MM.1S (cell line): ENCODE data around the gene ZBTB5.

Experiments used
- DNase-seq: peaks from one replicate; pipeline ENCODE4 v3.0.0-alpha.2; 2015
- H2AFZ ChIP-seq: fragments of 300-600 bp; sonication (generic); 2 replicates; pipeline ENCODE4 v1.6.0; 2016; ENCODE audit warnings: antibody characterized with exemption, low read length
- H3F3A ChIP-seq: fragments of 300-600 bp; sonication (generic); 2 replicates; pipeline ENCODE4 v1.6.1; 2016; ENCODE audit warnings: mild to moderate bottlenecking, antibody characterized with exemption, low read length, moderate library complexity, mixed read lengths; ENCODE audit not compliant: insufficient read depth
- H3K27ac ChIP-seq: fragments of 300-600 bp; sonication (generic); 2 replicates; pipeline ENCODE4 v1.5.1; 2016; ENCODE audit warnings: mild to moderate bottlenecking, low read length
- H3K27me3 ChIP-seq: fragments of 300-600 bp; sonication (generic); replicated peaks from 2 replicates; pipeline ENCODE4 v1.6.0; 2016; ENCODE audit warnings: low read length; ENCODE audit not compliant: insufficient read depth
- H3K36me3 ChIP-seq: fragments of 300-600 bp; sonication (generic); replicated peaks from 2 replicates; pipeline ENCODE4 v1.6.1; 2016; ENCODE audit warnings: mild to moderate bottlenecking, low read length, mixed read lengths; ENCODE audit not compliant: insufficient read depth
- H3K4me1 ChIP-seq: fragments of 300-600 bp; sonication (generic); 2 replicates; pipeline ENCODE4 v1.6.1; 2016; ENCODE audit warnings: low read length, mixed read lengths
- H3K4me2 ChIP-seq: fragments of 300-600 bp; sonication (generic); 2 replicates; pipeline ENCODE4 v1.6.0; 2016; ENCODE audit warnings: low read depth, low read length
- H3K4me3 ChIP-seq: fragments of 300-600 bp; sonication (generic); 2 replicates; pipeline ENCODE4 v1.5.1; 2016; ENCODE audit warnings: low read length, mixed read lengths
- H3K79me2 ChIP-seq: fragments of 300-600 bp; sonication (generic); 2 replicates; pipeline ENCODE4 v1.6.1; 2016; ENCODE audit warnings: mixed run types, low read length, mixed read lengths
- H3K9ac ChIP-seq: fragments of 300-600 bp; sonication (generic); 2 replicates; pipeline ENCODE4 v1.6.1; 2016; ENCODE audit warnings: low read length, mixed read lengths
- H3K9me2 ChIP-seq: fragments of 300-600 bp; sonication (generic); replicated peaks from 2 replicates; pipeline ENCODE4 v1.6.1; 2016; ENCODE audit warnings: mild to moderate bottlenecking, low read length, mixed read lengths; ENCODE audit not compliant: insufficient read depth
- H3K9me3 ChIP-seq: fragments of 300-600 bp; sonication (generic); replicated peaks from 2 replicates; pipeline ENCODE4 v1.6.1; 2016; ENCODE audit warnings: mild to moderate bottlenecking, low read length, mixed read lengths; ENCODE audit not compliant: insufficient read depth
- H4K20me1 ChIP-seq: fragments of 300-600 bp; sonication (generic); 2 replicates; pipeline ENCODE4 v1.6.1; 2016; ENCODE audit warnings: mild to moderate bottlenecking, low read length, moderate library complexity, mixed read lengths; ENCODE audit not compliant: insufficient read depth
- EZH2 ChIP-seq: fragments of 300-600 bp; sonication (generic); optimal IDR thresholded peaks from 2 replicates; pipeline ENCODE3; 2017; ENCODE audit warnings: low read depth, mild to moderate bottlenecking, antibody characterized with exemption, low read length, mixed read lengths
- EZH2phosphoT487 ChIP-seq: fragments of 300-600 bp; sonication (generic); IDR thresholded peaks from 2 replicates; pipeline ENCODE4 v1.6.1; 2018; ENCODE audit warnings: antibody characterized with exemption, low read length
- TF ChIP-seq, protein P1 (sequence below): fragments of 300-600 bp; sonication (generic); IDR thresholded peaks from 2 replicates; pipeline ENCODE4 v1.5.1; 2016; ENCODE audit warnings: antibody characterized with exemption, low read length, mixed read lengths

Gene ZBTB5

DNA sequence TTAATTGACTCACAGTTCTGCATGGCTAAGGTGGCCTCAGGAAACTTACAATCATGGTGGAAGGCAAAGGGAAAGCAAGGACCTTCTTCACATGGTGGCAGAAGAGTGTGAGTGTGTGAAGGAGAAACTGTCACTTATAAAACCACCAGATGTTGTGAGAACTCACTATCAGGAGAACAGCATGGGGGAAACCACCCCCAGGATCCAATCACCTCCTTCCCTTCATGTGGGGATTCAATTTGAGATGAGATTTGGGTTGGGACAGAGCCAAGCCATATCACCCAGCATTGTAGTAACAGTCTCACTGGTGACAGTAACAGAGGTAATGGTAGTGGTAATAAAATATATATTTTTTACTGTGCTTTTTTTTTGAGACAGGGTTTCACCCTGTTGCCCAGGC lies 18.1 kb downstream of the ZBTB5 start:
- no peak overlapping the region for H3K9ac ChIP-seq
- no peaks in the 10 kb centered on the region for H3K9me3 ChIP-seq
- H3K4me3 ChIP-seq, result no peak overlapping the region
- H4K20me1 ChIP-seq, result no peaks in the 10 kb centered on the region
- H3K4me2 ChIP-seq, result no peak overlapping the region
- TF ChIP-seq EZH2phosphoT487, result no peak
- TF ChIP-seq EZH2, result no peak
- TF ChIP-seq, protein P1, sequence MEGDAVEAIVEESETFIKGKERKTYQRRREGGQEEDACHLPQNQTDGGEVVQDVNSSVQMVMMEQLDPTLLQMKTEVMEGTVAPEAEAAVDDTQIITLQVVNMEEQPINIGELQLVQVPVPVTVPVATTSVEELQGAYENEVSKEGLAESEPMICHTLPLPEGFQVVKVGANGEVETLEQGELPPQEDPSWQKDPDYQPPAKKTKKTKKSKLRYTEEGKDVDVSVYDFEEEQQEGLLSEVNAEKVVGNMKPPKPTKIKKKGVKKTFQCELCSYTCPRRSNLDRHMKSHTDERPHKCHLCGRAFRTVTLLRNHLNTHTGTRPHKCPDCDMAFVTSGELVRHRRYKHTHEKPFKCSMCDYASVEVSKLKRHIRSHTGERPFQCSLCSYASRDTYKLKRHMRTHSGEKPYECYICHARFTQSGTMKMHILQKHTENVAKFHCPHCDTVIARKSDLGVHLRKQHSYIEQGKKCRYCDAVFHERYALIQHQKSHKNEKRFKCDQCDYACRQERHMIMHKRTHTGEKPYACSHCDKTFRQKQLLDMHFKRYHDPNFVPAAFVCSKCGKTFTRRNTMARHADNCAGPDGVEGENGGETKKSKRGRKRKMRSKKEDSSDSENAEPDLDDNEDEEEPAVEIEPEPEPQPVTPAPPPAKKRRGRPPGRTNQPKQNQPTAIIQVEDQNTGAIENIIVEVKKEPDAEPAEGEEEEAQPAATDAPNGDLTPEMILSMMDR, result no peak
- peaks cover 41% of the 10 kb centered on the region for H3K79me2 ChIP-seq
- H3K4me1 ChIP-seq, result peaks cover 13% of the 10 kb centered on the region
- H3K36me3 ChIP-seq, result no peaks in the 10 kb centered on the region
- no peaks in the 10 kb centered on the region for H3K27me3 ChIP-seq
- H3F3A ChIP-seq, result no peaks in the 10 kb centered on the region
- no peak overlapping the region for H2AFZ ChIP-seq
- no peak for DNase-seq
- no peaks in the 10 kb centered on the region for H3K9me2 ChIP-seq
- no peak overlapping the region for H3K27ac ChIP-seq

DNA sequence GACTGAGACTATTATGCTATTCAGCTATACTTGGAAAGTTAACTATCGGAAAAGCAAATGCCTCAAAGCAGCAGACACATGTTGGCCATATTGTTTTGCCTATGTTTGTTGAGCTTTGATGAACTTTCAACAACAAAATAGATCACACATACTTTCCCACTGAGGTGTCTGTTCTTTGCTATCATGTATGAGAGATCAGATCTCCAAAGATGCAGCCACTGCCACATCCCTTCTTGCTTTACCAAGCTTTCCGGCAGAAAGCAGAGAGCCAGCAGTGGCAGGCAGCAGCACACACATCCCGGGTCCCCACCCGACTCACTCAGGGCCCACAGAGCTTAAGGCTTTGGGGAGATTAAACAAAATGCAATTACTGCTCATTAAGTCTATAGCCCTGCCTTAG lies 18.8 kb downstream of the ZBTB5 start:
- H3K27ac ChIP-seq, result no peak overlapping the region
- no peak overlapping the region for H2AFZ ChIP-seq
- no peaks in the 10 kb centered on the region for H3F3A ChIP-seq
- TF ChIP-seq, protein P1, result no peak
- TF ChIP-seq EZH2, result no peak
- TF ChIP-seq EZH2phosphoT487, result no peak
- no peaks in the 10 kb centered on the region for H3K9me3 ChIP-seq
- H4K20me1 ChIP-seq, result no peaks in the 10 kb centered on the region
- H3K9ac ChIP-seq, result no peak overlapping the region
- no peak for DNase-seq
- H3K4me1 ChIP-seq, result peaks cover 15% of the 10 kb centered on the region
- H3K4me3 ChIP-seq, result no peak overlapping the region
- H3K79me2 ChIP-seq, result peaks cover 34% of the 10 kb centered on the region
- no peaks in the 10 kb centered on the region for H3K27me3 ChIP-seq
- H3K36me3 ChIP-seq, result no peaks in the 10 kb centered on the region
- no peak overlapping the region for H3K4me2 ChIP-seq
- H3K9me2 ChIP-seq, result no peaks in the 10 kb centered on the region

DNA sequence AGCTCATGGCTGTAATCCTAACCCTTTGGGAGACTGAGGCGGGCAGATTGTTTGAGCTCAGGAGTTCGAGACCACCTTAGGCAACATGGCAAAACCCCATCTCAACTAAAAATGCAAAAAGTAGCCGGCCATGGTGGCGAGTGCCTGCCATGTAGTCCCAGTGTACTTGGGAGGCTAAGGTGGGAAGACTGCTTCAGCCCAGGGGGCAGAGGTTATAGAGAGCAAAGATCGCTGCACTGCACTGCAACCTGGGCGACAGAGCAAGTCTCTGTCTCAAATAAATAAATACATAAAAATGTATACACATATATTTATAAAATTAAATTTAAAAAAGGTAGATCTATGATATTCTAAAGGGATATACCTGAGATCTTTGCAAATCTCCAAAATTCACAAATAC lies 19.4 kb downstream of the ZBTB5 start:
- Histone ChIP-seq H3K79me2 (peaks cover 31% of the 10 kb centered on the region), H3K9ac (no peak overlapping the region), H3K9me3 (no peaks in the 10 kb centered on the region), H3K4me2 (no peak overlapping the region), H3K27me3 (no peaks in the 10 kb centered on the region), H3K27ac (no peak overlapping the region), H3K36me3 (no peaks in the 10 kb centered on the region), H3K4me1 (peaks cover 20% of the 10 kb centered on the region), H2AFZ (no peak overlapping the region), H4K20me1 (no peaks in the 10 kb centered on the region), H3K4me3 (no peak overlapping the region), H3F3A (0 out of 2 replicates have a peak, but pooled peaks cover 5% of the 10 kb centered on the region), H3K9me2 (no peaks in the 10 kb centered on the region)
- TF ChIP-seq EZH2phosphoT487 (no peak), EZH2 (no peak)
- TF ChIP-seq, protein P1, result no peak
- DNase-seq, result no peak
